H9 (cell line): ENCODE measurements around the gene IGF2R. TPM values are rescaled to one million over a fixed set of nuclear protein-coding genes. Genes with fewer than 3 reads are reported as not detected.

Experiments used
- DNase-seq: peaks from one replicate; pipeline ENCODE4 v3.0.0-alpha.2; 2017
- H2AFZ ChIP-seq: one replicate; pipeline ENCODE4 v1.6.1; 2013; ENCODE audit warnings: mild to moderate bottlenecking, low read length, control low read depth, moderate library complexity
- H2AK5ac ChIP-seq: 2 replicates; pipeline ENCODE4 v1.6.1; 2013; ENCODE audit warnings: low read length, control low read depth, mixed read lengths; ENCODE audit not compliant: insufficient read length
- H2BK120ac ChIP-seq: one replicate; pipeline ENCODE4 v1.6.1; 2013; ENCODE audit warnings: low read depth, mild to moderate bottlenecking, low read length, control low read depth, inconsistent platforms; ENCODE audit not compliant: poor library complexity, severe bottlenecking
- H2BK12ac ChIP-seq: 2 replicates; pipeline ENCODE4 v1.6.1; 2013; ENCODE audit warnings: low read length, control low read depth, mixed read lengths, low read depth; ENCODE audit not compliant: insufficient read length
- H2BK15ac ChIP-seq: 2 replicates; pipeline ENCODE4 v1.6.1; 2013; ENCODE audit warnings: low read depth, low read length, control low read depth
- H2BK20ac ChIP-seq: one replicate; pipeline ENCODE4 v1.6.1; 2013; ENCODE audit warnings: low read depth, mild to moderate bottlenecking, low read length, control low read depth, inconsistent platforms; ENCODE audit not compliant: poor library complexity, severe bottlenecking
- H2BK5ac ChIP-seq: 2 replicates; pipeline ENCODE4 v1.6.1; 2013; ENCODE audit warnings: low read length, control low read depth, mixed read lengths; ENCODE audit not compliant: insufficient read length
- H3K14ac ChIP-seq: 2 replicates; pipeline ENCODE4 v1.6.1; 2013; ENCODE audit warnings: low read length, control low read depth; ENCODE audit not compliant: insufficient read depth
- H3K18ac ChIP-seq: 2 replicates; pipeline ENCODE4 v1.6.1; 2013; ENCODE audit warnings: low read depth, mild to moderate bottlenecking, mixed read lengths, low read length, control low read depth; ENCODE audit not compliant: insufficient read length
- H3K23ac ChIP-seq: 2 replicates; pipeline ENCODE4 v1.6.1; 2013; ENCODE audit warnings: low read length, control low read depth, mixed read lengths, low read depth; ENCODE audit not compliant: insufficient read length
- H3K23me2 ChIP-seq: 2 replicates; pipeline ENCODE4 v1.6.1; 2013; ENCODE audit warnings: low read depth, mild to moderate bottlenecking, mixed read lengths, low read length, control low read depth; ENCODE audit not compliant: insufficient read length, poor library complexity, severe bottlenecking
- H3K27ac ChIP-seq: 2 replicates; pipeline ENCODE4 v1.5.1; 2013; ENCODE audit warnings: low read length, control low read depth, mixed read lengths, low read depth; ENCODE audit not compliant: insufficient read length
- H3K27me3 ChIP-seq: 2 replicates; pipeline ENCODE4 v1.6.1; 2013; ENCODE audit warnings: low read length, control low read depth, inconsistent platforms; ENCODE audit not compliant: insufficient read depth
- H3K4ac ChIP-seq: 2 replicates; pipeline ENCODE4 v1.6.1; 2013; ENCODE audit warnings: low read depth, mild to moderate bottlenecking, control low read depth, inconsistent platforms, low read length, moderate library complexity
- H3K4me1 ChIP-seq: 2 replicates; pipeline ENCODE4 v1.6.1; 2013; ENCODE audit warnings: low read length, control low read depth, inconsistent platforms; ENCODE audit not compliant: insufficient read depth
- H3K4me2 ChIP-seq: 2 replicates; pipeline ENCODE4 v1.6.1; 2013; ENCODE audit warnings: low read length, control low read depth, mixed read lengths; ENCODE audit not compliant: insufficient read length, insufficient read depth
- H3K56ac ChIP-seq: 2 replicates; pipeline ENCODE4 v1.6.1; 2013; ENCODE audit warnings: low read depth, mild to moderate bottlenecking, mixed read lengths, low read length, control low read depth; ENCODE audit not compliant: insufficient read length
- H3K79me1 ChIP-seq: 2 replicates; pipeline ENCODE4 v1.6.1; 2013; ENCODE audit warnings: low read depth, mild to moderate bottlenecking, moderate library complexity, low read length, control low read depth, inconsistent platforms; ENCODE audit not compliant: insufficient read depth, poor library complexity, severe bottlenecking
- H3K79me2 ChIP-seq: 2 replicates; pipeline ENCODE4 v1.6.1; 2013; ENCODE audit warnings: low read length, control low read depth, inconsistent platforms; ENCODE audit not compliant: insufficient read depth
- H3K9ac ChIP-seq: 2 replicates; pipeline ENCODE4 v1.6.1; 2013; ENCODE audit warnings: low read length, control low read depth, mixed read lengths; ENCODE audit not compliant: insufficient read length; ENCODE audit errors: extremely low read depth
- H3K9me3 ChIP-seq: one replicate; pipeline ENCODE4 v1.6.1; 2013; ENCODE audit warnings: low read depth, low read length, inconsistent platforms; ENCODE audit not compliant: control insufficient read depth
- H3T11ph ChIP-seq: one replicate; pipeline ENCODE4 v1.6.1; 2013; ENCODE audit warnings: mild to moderate bottlenecking, low read length, control low read depth, inconsistent platforms
- H4K20me1 ChIP-seq: one replicate; pipeline ENCODE4 v1.6.1; 2013; ENCODE audit not compliant: control insufficient read depth, insufficient read length, insufficient read depth
- H4K5ac ChIP-seq: 2 replicates; pipeline ENCODE4 v1.6.1; 2013; ENCODE audit warnings: low read depth, mild to moderate bottlenecking, mixed read lengths, low read length, control low read depth; ENCODE audit not compliant: insufficient read length
- H4K8ac ChIP-seq: replicated peaks from 2 replicates; pipeline ENCODE4 v1.6.1; 2013; ENCODE audit warnings: low read length, control low read depth, mixed read lengths, low read depth; ENCODE audit not compliant: insufficient read length
- H4K91ac ChIP-seq: 2 replicates; pipeline ENCODE4 v1.6.1; 2013; ENCODE audit warnings: low read depth, mild to moderate bottlenecking, moderate library complexity, mixed read lengths, low read length, control low read depth; ENCODE audit not compliant: insufficient read length
- H3K27ac Mint-ChIP-seq, 3 experiments: 2 replicates in 2 of 3; 3 replicates in 1 of 3; pipeline ENCODE4 v1.8.0; 2020 to 2021; ENCODE audit warnings: mixed read lengths in 3 of 3, mild to moderate bottlenecking in 1 of 3, moderate library complexity in 1 of 3
- H3K27me3 Mint-ChIP-seq: 2 replicates; pipeline ENCODE4 v1.8.0; 2021; ENCODE audit warnings: low read depth, mild to moderate bottlenecking, moderate library complexity, mixed read lengths
- H3K36me3 Mint-ChIP-seq, 3 experiments: 2 replicates in 2 of 3; 3 replicates in 1 of 3; pipeline ENCODE4 v1.8.0; 2020 to 2021; ENCODE audit warnings: low read depth in 3 of 3, mixed read lengths in 3 of 3; ENCODE audit not compliant: insufficient read depth in 1 of 3
- H3K4me1 Mint-ChIP-seq, 2 experiments: 2 replicates each; pipeline ENCODE4 v1.8.0; 2020; ENCODE audit warnings: mixed read lengths in 2 of 2
- H3K4me3 Mint-ChIP-seq, 2 experiments: 2 replicates in 1 of 2; 3 replicates in 1 of 2; pipeline ENCODE4 v1.8.0; 2020 to 2021; ENCODE audit warnings: mild to moderate bottlenecking in 2 of 2, mixed read lengths in 2 of 2, moderate library complexity in 1 of 2
- H3K9me3 Mint-ChIP-seq, 2 experiments: 2 replicates in 1 of 2; 3 replicates in 1 of 2; pipeline ENCODE4 v1.8.0; 2020; ENCODE audit warnings: mild to moderate bottlenecking in 2 of 2, mixed read lengths in 2 of 2, moderate library complexity in 1 of 2
- whole genome bisulfite sequencing: extraction: QIAGEN DNeasy Blood & Tissue Kit; methylation state at CpG from one replicate; pipeline ENCODE4 v1.1.7; 2013; ENCODE audit warnings: missing lambda C conversion rate, low lambda C conversion rate, mixed read lengths; ENCODE audit not compliant: insufficient read length; ENCODE audit errors: extremely low coverage; 5-methylcytosine and 5-hydroxymethylcytosine counted together
- total RNA-seq: library from RNA; stranded (reverse); gene quantifications from 2 replicates; pipeline ENCODE4 v1.2.1, GENCODE V29; 2021
- TF ChIP-seq, protein P1 (sequence below): fragments of 200-600 bp; sonication (generic); conservative IDR thresholded peaks from 3 replicates; pipeline ENCODE4 v1.8.0; 2021; ENCODE audit warnings: antibody characterized with exemption, mild to moderate bottlenecking

Gene IGF2R
- total RNA-seq, 1 experiment from 2014 or later: 66.7 TPM

DNA sequence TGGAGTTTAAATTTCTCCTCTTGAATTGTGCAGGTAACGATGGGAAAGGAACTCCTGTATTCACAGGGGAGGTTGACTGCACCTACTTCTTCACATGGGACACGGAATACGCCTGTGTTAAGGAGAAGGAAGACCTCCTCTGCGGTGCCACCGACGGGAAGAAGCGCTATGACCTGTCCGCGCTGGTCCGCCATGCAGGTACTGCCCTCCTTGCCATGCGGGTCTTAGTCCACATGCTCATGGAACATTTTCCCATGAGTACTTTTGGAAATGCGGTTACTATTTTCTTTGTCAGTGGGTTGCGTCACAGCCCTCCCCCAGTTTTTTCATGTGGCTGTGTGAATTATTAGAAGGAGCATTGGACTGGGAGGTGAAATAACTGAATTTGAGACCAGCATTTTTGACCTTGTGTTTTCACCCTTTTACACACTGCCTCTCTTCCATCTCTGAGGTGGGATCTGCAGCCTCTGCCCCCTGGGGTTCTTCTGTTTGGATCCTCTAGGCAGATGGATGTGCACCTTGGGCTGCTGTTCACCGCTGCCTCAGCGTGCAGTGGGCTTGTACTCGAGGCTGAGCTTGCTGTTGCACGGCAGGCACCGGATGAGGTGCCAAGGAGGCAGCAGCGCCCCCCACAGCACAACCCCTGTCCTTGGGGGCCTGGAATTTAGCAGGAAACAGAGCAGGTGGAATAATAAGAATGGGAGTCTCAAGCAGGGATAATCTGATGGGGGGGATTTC lies 71.8 kb downstream of the IGF2R start:
- peaks cover 35 to 65% (median 57%) of the 10 kb centered on the region in 3 experiments; a peak in 6 of 7 replicates for H3K36me3 Mint-ChIP-seq

More for the DNA sequence above, 71.8 kb downstream of the IGF2R start:
- no peak overlapping the region for H3T11ph ChIP-seq
- no peak overlapping the region for H3K23ac ChIP-seq
- H3K79me2 ChIP-seq: no peaks in the 10 kb centered on the region
- no peaks in the 10 kb centered on the region for H3K79me1 ChIP-seq
- no peak overlapping the region for H3K27ac ChIP-seq
- Mint-ChIP-seq H3K4me3 (no peak overlapping the region), H3K27me3 (no peaks in the 10 kb centered on the region), H3K27ac (no peak overlapping the region; a peak in 1 of 7 replicates), H3K4me1 (no peaks in the 10 kb centered on the region), H3K9me3 (no peaks in the 10 kb centered on the region)
- H4K91ac ChIP-seq: no peak overlapping the region
- H3K14ac ChIP-seq: no peak overlapping the region
- no peak overlapping the region for H3K4me2 ChIP-seq
- H2BK20ac ChIP-seq: no peak overlapping the region
- no peak overlapping the region for H4K5ac ChIP-seq
- H2BK15ac ChIP-seq: no peak overlapping the region
- no peak overlapping the region for H3K56ac ChIP-seq
- H3K9me3 ChIP-seq: no peaks in the 10 kb centered on the region
- H2AK5ac ChIP-seq: no peak overlapping the region
- H4K8ac ChIP-seq: no peak overlapping the region
- H4K20me1 ChIP-seq: no peaks in the 10 kb centered on the region
- H2AFZ ChIP-seq: no peak overlapping the region
- no peak overlapping the region for H3K18ac ChIP-seq
- DNase-seq: no peak
- TF ChIP-seq, protein P1, sequence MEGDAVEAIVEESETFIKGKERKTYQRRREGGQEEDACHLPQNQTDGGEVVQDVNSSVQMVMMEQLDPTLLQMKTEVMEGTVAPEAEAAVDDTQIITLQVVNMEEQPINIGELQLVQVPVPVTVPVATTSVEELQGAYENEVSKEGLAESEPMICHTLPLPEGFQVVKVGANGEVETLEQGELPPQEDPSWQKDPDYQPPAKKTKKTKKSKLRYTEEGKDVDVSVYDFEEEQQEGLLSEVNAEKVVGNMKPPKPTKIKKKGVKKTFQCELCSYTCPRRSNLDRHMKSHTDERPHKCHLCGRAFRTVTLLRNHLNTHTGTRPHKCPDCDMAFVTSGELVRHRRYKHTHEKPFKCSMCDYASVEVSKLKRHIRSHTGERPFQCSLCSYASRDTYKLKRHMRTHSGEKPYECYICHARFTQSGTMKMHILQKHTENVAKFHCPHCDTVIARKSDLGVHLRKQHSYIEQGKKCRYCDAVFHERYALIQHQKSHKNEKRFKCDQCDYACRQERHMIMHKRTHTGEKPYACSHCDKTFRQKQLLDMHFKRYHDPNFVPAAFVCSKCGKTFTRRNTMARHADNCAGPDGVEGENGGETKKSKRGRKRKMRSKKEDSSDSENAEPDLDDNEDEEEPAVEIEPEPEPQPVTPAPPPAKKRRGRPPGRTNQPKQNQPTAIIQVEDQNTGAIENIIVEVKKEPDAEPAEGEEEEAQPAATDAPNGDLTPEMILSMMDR: 0 out of 3 replicates have a peak, but pooled peaks have one; percentile 16
- no peak overlapping the region for H2BK12ac ChIP-seq
- H3K23me2 ChIP-seq: no peaks in the 10 kb centered on the region
- H3K4me1 ChIP-seq: no peaks in the 10 kb centered on the region
- WGBS: no CpG with 5 or more reads among the region's 19 CpGs
- no peak overlapping the region for H3K4ac ChIP-seq
- H3K27me3 ChIP-seq: no peaks in the 10 kb centered on the region; the same call in 1 of the 2 replicates
- H2BK5ac ChIP-seq: no peak overlapping the region
- no peak overlapping the region for H2BK120ac ChIP-seq
- no peak overlapping the region for H3K9ac ChIP-seq
